Stimulated activated CD8-positive, alpha-beta memory T cell treated with anti-CD3 and anti-CD28 coated beads, Interleukin-15, amount 100 ng/mL, for 1 hour (primary cell): ENCODE results near the gene PRKCZ.
"Not testable (repeated sequence)": the region's sequence is repeated elsewhere in the genome, so short reads cannot be mapped to it uniquely, and the experiment has no call there.

Source experiments
- DNase-seq: peaks from one replicate; pipeline ENCODE4 v3.0.0-alpha.2; 2020; ENCODE audit warnings: low read depth

PRKCZ gene

DNA sequence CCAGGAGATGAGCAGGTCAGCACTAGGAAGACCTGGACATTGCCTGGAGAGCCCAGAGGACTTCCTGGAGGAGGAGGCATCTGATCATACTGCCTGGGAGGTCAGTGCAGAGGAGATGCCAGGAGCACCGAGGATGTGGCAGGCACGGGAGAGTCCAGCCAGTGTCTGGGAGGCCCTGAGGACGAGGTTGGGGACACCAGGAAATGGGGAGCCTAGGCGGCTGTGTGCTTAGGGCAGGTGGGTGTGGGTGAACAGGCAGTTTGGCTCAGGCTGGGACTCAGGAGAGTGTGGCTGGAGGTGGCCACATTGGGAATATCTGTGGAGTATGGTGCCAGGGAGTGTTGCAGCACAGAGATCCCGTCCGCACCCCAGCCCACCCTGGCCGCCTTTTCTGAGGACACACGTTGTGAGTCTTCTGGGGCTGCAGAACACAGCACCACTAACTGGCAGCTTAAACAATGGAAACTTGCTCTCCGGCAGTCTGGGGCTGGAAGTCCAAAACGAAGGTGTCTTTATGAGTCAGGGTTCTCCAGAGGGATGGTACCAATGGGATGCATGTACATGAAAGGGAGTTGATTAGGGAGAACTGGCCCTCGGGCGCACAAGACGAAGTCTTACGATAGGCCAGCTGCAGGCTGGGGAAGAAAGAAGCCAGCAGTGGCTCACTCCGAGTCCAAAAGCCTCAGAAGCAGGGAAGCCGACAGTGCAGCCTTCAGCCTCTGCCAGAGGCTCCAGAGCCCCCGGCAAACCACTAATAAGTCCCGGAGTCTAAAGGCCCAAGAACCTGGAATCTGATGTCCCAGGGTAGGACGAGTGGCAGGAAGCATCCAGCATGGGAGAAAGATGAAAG is 86.4 kb downstream of the PRKCZ start:
- DNase-seq, result no peak

DNA sequence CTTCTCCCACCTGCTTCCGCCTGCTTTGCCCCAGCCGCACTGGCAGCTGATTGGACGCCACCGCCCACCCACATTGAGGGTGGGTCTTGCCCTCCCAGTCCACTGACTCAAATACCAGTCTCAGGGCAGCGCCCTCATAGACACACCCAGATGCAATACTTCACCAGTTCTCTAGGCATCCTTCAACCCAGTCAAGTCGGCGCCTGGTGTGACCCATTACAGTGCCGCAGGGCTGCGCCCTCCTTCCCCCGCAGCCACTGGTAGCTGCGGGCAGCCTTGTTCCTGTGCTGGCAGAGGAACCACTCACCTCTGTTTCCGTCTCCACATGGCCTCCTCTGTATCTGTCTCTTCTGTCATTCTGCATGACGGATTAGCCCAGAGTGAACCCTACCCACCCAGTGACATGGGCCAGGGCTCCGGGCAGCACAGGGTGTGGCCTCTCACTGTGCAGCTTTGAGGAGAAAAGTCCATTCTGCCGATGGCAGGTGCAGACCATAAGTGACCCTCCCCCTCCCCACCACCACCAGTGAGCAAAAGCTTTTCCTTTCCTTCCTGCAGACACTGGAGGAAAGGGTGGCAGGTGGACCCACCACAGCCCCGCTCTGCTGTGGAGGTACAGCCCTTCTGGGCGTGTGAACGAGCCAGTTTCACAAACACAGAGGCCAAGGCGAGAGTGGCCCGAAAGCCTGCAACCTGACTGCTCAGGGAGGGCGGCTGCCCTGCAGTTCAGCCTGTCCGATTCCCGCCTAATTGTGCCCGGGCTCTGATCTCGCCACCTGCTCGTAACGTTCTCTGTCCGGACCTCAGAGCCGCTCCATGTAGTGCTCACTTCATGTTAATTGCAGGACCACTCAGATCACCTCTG is 87.3 kb downstream of the PRKCZ start:
- DNase-seq, result no peak

DNA sequence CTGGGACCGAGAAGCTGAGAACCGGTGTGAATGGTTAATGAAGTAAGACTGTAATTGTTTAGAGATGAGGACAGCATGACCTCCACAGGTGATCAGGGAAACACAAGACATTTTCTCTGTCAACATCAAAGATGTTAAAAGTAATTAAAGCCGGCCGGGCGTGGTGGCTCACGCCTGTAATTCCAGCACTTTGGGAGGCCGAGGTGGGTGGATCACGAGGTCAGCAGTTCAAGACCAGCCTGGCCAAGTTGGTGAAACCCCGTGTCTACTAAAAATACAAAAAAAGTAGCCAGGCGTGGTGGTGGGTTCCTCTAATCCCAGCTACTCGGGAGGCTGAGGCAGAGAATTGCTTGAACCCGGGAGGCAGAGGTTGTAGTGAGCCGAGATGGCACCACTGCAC is 88.9 kb downstream of the PRKCZ start:
- DNase-seq, result not testable (repeated sequence)

DNA sequence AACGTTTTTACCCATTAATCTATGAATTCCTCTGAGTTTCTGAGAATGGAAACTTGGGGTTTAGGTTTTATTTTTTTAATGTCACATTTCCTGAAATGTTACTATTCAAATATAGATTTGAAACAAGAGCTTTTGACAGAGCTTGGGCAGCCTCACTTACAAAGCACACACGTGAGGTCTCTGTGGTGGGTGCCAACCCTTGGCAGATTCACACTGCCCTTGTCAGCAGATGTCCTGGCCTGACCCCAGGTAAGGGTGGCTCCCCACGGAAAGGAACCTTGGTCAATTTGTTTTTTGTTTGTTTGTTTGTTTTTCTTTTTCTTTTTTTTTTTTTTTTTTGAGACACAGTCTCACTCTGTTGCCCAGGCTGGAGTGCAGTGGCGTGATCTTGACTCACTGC is 90.8 kb downstream of the PRKCZ start:
- no peak for DNase-seq

DNA sequence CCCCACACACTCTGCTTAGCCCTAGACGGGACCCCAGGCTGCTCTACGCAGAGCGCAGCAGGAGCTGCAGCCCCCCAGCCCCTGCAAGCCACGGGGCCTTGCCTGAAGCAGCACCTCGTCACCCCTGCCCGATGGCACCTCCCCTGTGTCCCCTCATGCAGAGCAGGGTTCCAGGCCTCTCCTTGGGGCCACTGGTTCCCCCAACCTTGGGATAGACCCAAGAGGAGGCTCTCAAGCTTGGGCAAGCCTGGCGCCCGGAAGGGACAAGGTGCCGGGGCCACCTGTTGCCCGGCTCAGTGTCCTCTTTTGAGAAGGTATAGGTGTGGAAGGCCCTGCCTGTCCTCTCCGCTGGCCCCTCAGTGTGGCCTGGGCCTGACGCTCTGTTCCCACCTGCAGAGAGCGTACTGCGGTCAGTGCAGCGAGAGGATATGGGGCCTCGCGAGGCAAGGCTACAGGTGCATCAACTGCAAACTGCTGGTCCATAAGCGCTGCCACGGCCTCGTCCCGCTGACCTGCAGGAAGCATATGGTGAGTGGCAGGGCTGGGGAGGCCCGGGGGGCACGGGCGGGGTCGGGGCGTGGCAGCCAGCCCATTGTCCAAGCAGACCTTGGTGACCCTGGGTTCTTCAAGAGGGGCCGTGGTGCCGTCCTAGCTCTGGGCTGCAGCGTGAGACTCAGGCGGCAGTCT is 93.7 kb downstream of the PRKCZ start:
- no peak for DNase-seq

DNA sequence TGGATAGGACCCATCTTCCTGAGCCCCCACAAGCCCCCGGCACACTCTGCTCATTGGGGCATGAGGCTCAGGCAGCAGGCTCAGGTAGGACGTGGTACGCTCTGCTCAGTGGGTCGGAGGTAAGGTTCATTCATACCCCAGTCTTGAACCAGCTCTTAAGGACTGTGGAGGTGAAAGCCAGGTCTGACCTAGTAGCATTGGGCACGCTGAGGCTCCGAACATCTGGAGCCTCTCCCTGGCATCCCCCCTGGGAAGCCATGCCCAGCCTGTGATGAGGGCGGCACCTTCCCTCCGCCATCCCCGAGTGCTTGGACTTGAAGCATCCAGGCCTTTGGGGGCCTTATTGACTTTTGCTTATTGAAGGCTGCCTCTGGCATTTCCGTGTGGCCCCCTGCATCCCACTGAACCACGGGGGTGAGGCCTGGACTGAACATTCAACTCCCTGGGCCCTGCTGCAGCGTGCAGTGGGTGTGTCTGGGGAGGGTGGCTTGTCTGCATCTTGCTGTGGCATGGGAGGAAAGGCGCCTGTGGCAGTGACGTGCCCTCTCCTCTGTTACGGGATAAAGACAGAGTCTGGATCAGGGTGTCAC is 94.4 kb downstream of the PRKCZ start:
- no peak for DNase-seq

DNA sequence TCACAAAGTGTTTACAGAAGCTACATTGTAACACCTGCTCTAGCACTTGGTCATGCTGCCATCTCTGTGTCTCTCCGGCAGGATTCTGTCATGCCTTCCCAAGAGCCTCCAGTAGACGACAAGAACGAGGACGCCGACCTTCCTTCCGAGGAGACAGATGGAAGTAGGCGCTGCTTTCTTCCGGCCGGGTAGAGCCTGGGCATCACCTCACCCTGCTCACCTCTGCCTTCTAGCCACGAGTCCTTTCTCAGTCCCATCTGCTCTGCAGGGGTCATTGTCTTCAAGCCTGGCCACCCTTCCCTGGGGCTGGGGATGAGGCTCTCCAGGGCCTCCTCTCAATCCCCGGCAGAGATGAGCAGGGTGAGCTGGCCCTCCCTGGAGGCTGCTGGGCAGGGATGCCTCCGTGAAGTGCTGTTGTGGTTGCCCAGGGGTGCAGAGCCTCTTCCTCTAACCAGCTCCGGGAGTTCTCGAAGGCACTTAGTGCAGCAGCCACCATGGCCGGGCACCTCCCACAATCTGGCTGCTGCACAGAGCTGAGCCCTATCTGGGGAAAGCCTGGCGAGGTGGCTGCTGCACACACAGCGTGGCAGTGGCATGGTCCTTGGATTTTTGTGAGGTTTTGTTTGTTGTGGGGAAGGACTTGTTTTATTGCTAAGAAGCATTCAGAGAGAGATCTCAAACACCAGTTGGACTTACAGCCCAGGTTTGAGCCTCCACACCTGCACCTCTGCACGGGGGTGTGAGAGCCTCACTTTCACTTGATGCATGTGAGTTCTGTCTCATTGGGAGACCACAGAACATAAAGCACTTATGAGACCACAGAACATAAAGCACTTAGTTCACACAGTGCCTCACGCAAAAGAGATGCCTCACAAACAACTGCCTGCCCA is 96.0 kb downstream of the PRKCZ start:
- no peak for DNase-seq

DNA sequence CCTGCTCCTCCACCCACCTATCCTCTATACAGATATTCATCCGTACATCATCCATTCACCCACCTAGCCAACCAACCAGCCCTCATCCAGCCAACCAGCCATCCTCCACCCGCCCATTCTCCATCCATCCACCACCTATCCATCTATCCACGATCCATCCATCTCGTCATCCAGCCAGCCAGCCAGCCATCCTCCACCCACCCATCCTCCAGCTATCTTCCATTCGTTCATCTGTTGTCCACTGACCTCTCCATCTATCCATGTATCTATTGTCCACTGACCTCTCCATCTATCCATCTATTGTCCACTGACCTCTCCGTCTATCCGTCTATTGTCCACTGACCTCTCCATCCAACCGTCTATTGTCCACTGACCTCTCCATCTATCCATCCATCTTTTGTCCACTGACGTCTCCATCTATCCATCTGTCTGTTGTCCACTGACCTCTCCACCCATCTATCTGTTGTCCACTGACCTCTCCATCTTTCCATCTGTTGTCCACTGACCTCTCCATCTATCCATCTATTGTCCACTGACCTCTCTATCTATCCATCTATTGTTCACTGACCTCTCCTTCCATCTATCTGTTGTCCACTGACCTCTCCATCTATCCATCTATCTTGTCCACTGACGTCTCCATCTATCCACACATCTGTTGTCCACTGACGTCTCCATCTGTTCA is 96.8 kb downstream of the PRKCZ start:
- no peak for DNase-seq

DNA sequence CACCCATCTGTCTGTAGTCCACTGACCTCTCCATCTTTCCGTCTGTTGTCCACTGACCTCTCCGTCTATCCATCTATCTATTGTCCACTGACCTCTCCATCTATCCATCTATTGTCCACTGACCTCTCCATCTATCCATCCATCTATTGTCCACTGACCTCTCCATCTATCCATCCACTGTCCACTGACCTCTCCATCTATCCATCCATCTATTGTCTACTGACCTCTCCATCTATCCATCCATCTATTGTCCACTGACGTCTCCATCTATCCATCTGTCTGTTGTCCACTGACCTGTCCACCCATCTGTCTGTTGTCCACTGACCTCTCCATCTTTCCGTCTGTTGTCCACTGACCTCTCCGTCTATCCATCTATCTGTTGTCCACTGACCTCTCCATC is 97.7 kb downstream of the PRKCZ start:
- not testable (repeated sequence) for DNase-seq

DNA sequence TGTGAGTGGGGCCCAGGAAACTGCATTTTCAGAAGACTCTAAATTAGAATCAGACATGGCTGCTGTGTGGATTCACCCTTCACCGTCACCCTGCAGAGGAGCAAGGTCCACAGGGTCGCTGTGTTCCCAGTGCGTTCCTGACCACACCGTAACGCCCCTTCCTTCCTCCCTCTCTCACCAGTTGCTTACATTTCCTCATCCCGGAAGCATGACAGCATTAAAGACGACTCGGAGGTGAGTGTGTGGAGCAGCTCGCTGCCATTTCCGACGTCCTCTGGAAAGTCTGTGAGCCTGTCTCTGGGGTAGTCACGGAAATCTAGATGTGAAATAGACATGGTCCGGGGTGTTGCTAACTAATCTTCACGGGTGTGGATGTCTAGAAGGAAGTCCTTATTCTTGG is 98.5 kb downstream of the PRKCZ start:
- DNase-seq, result no peak

DNA sequence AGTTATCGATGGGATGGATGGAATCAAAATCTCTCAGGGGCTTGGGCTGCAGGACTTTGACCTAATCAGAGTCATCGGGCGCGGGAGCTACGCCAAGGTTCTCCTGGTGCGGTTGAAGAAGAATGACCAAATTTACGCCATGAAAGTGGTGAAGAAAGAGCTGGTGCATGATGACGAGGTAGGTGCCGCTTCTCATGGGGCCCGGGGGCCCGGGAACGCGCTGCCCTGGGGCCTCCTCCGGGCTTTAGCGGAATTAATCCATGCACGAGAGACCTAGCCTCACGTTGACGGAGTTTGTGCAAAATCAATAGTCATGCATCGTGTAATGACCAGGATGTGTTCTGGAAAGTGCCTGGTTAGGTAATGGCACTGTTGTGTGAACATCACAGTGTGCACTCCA is 100.6 kb downstream of the PRKCZ start:
- DNase-seq, result no peak

DNA sequence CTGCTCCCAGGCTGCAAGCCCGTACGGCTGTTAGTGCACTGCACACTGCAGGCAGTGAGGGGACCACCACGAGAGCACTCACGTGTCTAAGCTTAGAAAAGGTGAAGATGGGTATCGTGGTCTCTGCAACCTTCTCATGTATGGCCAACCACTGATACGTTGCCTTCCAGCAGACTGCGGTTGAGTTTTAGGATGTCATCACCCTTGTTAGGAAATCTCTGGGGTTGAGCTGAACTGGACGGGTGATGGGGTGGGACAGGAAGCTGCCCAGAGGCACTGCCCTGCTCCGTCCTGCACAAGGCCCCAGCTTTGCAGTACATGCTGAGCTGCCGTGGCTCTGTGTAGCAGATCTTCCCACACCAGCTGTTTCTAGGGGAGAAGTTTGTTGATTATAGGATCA is 101.0 kb downstream of the PRKCZ start:
- no peak for DNase-seq

DNA sequence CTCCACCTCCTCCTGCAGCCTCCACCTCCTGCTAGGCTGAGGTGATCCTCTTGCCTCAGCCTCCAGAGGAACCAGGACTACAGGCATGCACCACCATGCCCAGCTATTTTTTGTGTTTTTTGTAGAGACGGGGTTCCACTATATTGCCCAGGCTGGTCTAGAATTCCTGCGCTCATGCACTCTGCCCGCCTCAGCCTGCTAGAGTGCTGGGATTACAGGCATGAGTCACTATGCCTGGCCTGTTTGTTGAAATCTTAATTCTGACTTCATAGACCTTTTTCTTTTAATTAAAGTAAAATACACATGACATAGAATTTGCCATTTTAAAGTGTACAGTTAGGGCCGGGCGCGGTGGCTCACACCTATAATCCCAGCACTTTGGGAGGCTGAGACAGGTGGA is 101.7 kb downstream of the PRKCZ start:
- no peak for DNase-seq

DNA sequence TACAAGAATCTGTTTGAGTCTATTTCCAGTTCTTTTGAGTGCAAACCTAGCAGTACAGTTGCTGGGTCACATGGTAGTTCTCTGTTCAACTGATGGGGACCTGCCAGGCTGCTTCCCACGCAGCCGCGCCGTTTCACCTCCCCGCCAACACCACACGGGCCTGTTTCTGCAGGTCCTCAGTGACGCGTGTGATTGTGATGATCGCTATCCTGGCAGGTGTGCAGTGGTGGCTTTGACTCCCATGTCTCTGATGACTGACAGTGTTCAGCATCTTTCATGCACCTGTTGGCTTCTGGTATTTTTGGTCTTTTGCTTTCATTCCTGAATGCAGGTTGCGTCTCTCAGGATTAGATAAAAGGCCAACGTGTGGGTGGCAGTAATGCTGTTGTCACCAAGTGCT is 102.7 kb downstream of the PRKCZ start:
- DNase-seq, result no peak

DNA sequence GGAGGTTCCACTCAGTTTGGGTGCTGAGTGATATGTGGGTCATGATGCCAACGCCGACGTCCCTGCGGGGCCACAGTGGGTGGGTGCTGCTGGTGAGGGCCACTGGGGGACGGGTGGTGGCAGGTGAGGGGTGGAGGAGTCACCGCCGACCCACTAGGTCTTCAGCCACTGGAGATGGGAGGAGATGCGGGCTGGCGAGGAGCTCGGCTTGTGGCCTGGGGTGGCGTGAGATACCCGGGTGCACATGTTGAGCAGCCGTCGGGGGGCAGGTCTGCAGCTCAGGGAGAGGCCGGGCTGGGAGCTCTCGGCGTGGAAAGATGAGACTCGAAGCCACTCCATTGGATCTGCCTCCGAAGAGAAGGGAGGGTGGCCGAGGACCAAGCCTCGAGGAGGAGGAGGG is 103.8 kb downstream of the PRKCZ start:
- no peak for DNase-seq

DNA sequence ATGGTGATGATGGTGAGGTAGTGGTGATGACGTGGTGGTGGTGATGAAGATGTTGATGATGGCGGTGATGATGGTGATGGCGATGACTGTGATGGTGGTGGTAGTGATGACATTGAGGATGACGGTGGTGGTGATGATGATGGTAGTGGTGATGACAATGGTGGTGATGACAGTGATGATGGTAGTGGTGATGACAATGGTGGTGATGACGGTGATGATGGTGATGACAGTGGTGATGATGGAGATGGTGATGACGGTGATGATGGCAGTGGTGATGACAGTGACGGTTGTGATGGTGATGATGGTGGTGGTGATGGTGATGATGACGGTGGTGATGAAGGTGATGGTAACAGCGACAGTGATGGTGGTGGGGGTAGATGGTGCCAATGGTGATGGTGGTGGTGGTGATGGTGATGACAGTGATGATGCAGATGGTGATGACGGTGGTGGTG is 105.0 kb downstream of the PRKCZ start:
- DNase-seq, result no peak

DNA sequence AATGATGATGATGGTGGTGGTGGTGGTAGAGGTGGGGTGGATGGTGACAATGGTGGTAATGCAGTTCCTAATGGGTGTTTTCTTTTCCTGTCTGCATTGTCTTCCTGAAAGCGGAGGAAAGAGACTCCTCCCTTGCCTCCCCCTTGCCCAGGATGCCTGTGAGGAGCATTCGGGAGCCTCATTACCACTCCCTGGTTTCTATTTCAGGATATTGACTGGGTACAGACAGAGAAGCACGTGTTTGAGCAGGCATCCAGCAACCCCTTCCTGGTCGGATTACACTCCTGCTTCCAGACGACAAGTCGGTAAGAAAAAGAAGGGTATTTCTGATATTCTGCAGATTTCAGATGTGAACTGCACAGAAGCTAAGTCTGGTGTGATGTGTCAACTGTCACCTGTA is 105.6 kb downstream of the PRKCZ start:
- DNase-seq, result no peak

DNA sequence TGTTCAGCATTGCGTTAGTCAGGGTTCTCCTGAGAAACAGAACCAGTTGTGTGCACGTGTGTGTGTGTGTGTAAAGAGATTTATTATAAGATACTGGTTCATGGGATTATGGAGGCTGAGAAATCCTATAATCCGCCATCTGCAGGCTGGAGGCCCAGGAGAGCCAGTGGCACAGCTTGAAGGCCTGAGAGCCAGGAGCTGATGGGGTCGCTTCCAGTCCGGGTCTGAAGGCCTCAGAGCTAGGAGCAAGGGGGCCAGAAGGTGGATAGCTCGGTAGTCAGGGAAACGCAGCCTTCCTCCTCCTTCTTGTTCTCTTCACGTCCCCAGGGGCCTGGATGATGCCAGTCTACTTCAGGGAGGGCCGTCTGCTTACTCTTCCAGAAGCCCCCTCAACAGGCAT is 106.7 kb downstream of the PRKCZ start:
- DNase-seq, result no peak

DNA sequence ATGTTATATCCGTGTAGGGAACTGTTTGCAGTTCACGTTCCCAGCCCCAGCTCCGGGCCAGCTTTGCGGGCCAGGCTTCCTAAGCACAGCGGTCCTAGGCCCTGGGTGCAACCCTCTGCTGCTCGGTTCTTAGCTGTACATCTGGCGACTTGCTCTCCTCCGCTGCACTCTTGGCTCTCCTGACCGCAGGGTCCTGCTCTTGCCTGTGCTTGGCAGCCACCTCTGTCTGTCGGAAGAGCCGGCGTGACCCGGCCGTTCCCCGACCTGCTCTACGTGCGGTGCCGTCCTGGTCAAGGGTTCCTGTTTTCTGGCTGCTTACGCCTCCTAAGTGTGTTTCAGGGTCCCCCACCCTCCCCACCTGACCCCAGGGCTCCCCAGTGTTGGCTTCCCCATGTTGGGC is 107.6 kb downstream of the PRKCZ start:
- no peak for DNase-seq

DNA sequence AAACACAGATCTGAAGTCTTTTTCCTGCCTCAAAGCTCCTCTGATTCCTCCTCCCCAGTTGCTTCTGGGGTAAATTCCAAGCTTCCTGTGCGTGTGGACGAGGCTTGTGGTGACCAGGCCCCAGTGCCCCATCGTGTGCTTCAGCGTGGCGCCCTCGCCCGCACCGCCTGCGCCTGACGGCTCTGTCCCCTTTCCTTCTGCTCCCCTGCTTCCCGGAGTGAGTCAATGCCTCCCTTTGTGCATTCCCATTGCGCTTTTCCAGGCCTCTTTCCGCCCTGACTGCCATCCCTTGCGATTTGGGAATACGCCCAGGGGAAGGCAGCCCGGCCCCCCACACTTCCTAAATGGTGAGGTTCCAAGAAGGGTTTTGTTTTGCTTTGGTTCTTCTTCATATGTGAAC is 108.1 kb downstream of the PRKCZ start:
- no peak for DNase-seq

DNA sequence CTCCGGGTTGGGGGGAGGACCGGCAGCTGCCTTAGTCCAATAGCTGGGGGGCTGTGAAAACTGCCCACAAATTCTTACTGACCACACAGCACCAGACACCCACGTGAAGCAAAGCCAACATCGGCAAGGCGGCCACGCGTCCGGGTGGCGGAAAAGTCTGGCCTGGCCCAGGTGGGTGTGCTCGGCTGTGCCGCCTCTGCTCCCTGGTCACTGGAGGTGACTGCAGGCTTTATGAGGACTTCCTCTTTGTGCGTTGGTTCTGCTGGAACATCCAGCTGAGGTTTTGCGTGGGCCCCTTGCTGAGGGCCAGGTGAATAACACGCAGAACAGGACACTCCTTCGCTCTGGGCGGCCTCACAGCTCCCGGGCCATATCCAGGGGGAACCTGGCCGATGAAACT is 108.9 kb downstream of the PRKCZ start:
- DNase-seq, result no peak
